ENCODE measurements around the gene NOS1.
"Not testable (repeated sequence)": the region's sequence is repeated elsewhere in the genome, so short reads cannot be mapped to it uniquely, and the experiment has no call there.

The NOS1 gene

GRCh38 chr12:117210266-117210918 is 151.0 kb downstream of the NOS1 start:
- no peak for DNase-seq (ENCODE audit: low read depth in 3 of 3, low spot score in 1 of 3)

- no peak for DNase-seq (ENCODE audit: low read depth in 3 of 3, low spot score in 1 of 3)
Observed at GRCh38 chr12:117209626-117210025, 151.8 kb downstream of the NOS1 start.

GRCh38 chr12:117208811-117209455 is 152.5 kb downstream of the NOS1 start:
- no peak for DNase-seq (ENCODE audit: low read depth in 3 of 3, low spot score in 1 of 3)

- DNase-seq (ENCODE audit: low read depth in 3 of 3, low spot score in 1 of 3): no peak
Observed at GRCh38 chr12:117208206-117208605, 153.2 kb downstream of the NOS1 start.

- DNase-seq (ENCODE audit: low read depth in 3 of 3, low spot score in 1 of 3): no peak
Observed at GRCh38 chr12:117207675-117208074, 153.8 kb downstream of the NOS1 start.

- DNase-seq (ENCODE audit: low read depth in 3 of 3, low spot score in 1 of 3): no peak
Observed at GRCh38 chr12:117202556-117202955, 158.9 kb downstream of the NOS1 start.

- DNase-seq (ENCODE audit: low read depth in 3 of 3, low spot score in 1 of 3): no peak
Observed at GRCh38 chr12:117202033-117202432, 159.4 kb downstream of the NOS1 start.

GRCh38 chr12:117199956-117200744 is 161.3 kb downstream of the NOS1 start:
- not testable (repeated sequence) for DNase-seq (ENCODE audit: low read depth in 3 of 3, low spot score in 1 of 3)

GRCh38 chr12:117196334-117196733 is 165.1 kb downstream of the NOS1 start:
- DNase-seq (ENCODE audit: low read depth in 3 of 3, low spot score in 1 of 3): not testable (repeated sequence)

GRCh38 chr12:117195027-117195426 is 166.4 kb downstream of the NOS1 start:
- not testable (repeated sequence) for DNase-seq (ENCODE audit: low read depth in 3 of 3, low spot score in 1 of 3)

- no peak for DNase-seq (ENCODE audit: low read depth in 3 of 3, low spot score in 1 of 3)
Observed at GRCh38 chr12:117193903-117194302, 167.5 kb downstream of the NOS1 start.

- not testable (repeated sequence) for DNase-seq (ENCODE audit: low read depth in 3 of 3, low spot score in 1 of 3)
Observed at GRCh38 chr12:117192581-117192980, 168.8 kb downstream of the NOS1 start.

GRCh38 chr12:117192057-117192456 is 169.4 kb downstream of the NOS1 start:
- no peak for DNase-seq (ENCODE audit: low read depth in 3 of 3, low spot score in 1 of 3)

- peak; percentile 80 to 93 (median 91) for DNase-seq (ENCODE audit: low read depth in 3 of 3, low spot score in 1 of 3)
Observed at GRCh38 chr12:117190210-117190781, 171.1 kb downstream of the NOS1 start, which contains the start of gene FBXO21. TSS of gene FBXO21 (minus strand) at chr12:117190470. CDS start at chr12:117190456, 14 bp downstream.

- DNase-seq (ENCODE audit: low read depth in 3 of 3, low spot score in 1 of 3): peak in 1 of 3 donors; percentile 10
Observed at GRCh38 chr12:117189725-117190209, 171.7 kb downstream of the NOS1 start.

- no peak for DNase-seq (ENCODE audit: low read depth in 3 of 3, low spot score in 1 of 3)
Observed at GRCh38 chr12:117188961-117189724, 172.3 kb downstream of the NOS1 start.

- DNase-seq (ENCODE audit: low read depth in 3 of 3, low spot score in 1 of 3): no peak
Observed at GRCh38 chr12:117188121-117188665, 173.2 kb downstream of the NOS1 start.

GRCh38 chr12:117187421-117187820 is 174.0 kb downstream of the NOS1 start:
- no peak for DNase-seq (ENCODE audit: low read depth in 3 of 3, low spot score in 1 of 3)

- no peak for DNase-seq (ENCODE audit: low read depth in 3 of 3, low spot score in 1 of 3)
Observed at GRCh38 chr12:117182866-117183265, 178.6 kb downstream of the NOS1 start.

GRCh38 chr12:117181468-117181843 is 180.0 kb downstream of the NOS1 start:
- DNase-seq (ENCODE audit: low read depth in 3 of 3, low spot score in 1 of 3): not testable (repeated sequence)
